ENCODE data around the gene TSPAN2.

Gene TSPAN2

GRCh38 chr1:115112496-115113375, 23.4 kb upstream of the TSPAN2 start:
- no peak for DNase-seq

- DNase-seq = no peak
Observed at GRCh38 chr1:115107516-115108260, 18.4 kb upstream of the TSPAN2 start.

- DNase-seq = no peak
Observed at GRCh38 chr1:115105831-115106230, 16.5 kb upstream of the TSPAN2 start.

GRCh38 chr1:115099693-115100050, 10.4 kb upstream of the TSPAN2 start:
- no peak for DNase-seq

GRCh38 chr1:115098979-115099692, 9.8 kb upstream of the TSPAN2 start:
- no peak for DNase-seq

- DNase-seq = no peak
Observed at GRCh38 chr1:115092175-115092574, 2.9 kb upstream of the TSPAN2 start.

GRCh38 chr1:115091572-115091971, 2.3 kb upstream of the TSPAN2 start:
- no peak for DNase-seq

GRCh38 chr1:115090956-115091355, 1.7 kb upstream of the TSPAN2 start:
- no peak for DNase-seq

GRCh38 chr1:115090540-115090939, 1.2 kb upstream of the TSPAN2 start:
- no peak for DNase-seq

- DNase-seq = no peak
Observed at GRCh38 chr1:115090186-115090490, 835 bp upstream of the TSPAN2 start.

GRCh38 chr1:115088871-115089419, 358 bp downstream of the TSPAN2 start:
- DNase-seq = no peak

- no peak for DNase-seq
Observed at GRCh38 chr1:115088115-115088778, 1.1 kb downstream of the TSPAN2 start.

- DNase-seq = no peak
Observed at GRCh38 chr1:115086176-115086830, 3.0 kb downstream of the TSPAN2 start.

- DNase-seq = no peak
Observed at GRCh38 chr1:115084902-115085511, 4.3 kb downstream of the TSPAN2 start.

GRCh38 chr1:115082949-115083348, 6.4 kb downstream of the TSPAN2 start:
- DNase-seq = no peak

GRCh38 chr1:115078708-115079107, 10.6 kb downstream of the TSPAN2 start:
- DNase-seq = no peak

- no peak for DNase-seq
Observed at GRCh38 chr1:115077984-115078330, 11.3 kb downstream of the TSPAN2 start.

- DNase-seq = no peak
Observed at GRCh38 chr1:115077286-115077983, 11.9 kb downstream of the TSPAN2 start.

- DNase-seq = no peak
Observed at GRCh38 chr1:115076384-115076915, 12.9 kb downstream of the TSPAN2 start.

- DNase-seq = no peak
Observed at GRCh38 chr1:115074839-115075534, 14.3 kb downstream of the TSPAN2 start.

Data from 8988T (cell line).